H1 (cell line): ENCODE data around the gene GNAL.

Experiments
- ASH2L ChIP-seq: fragments of 200-600, 300-600 bp; sonication (generic); IDR thresholded peaks from one replicate; pipeline ENCODE4 v1.7.1; 2017; ENCODE audit warnings: low read length
- CTCF ChIP-seq, 3 experiments: IDR thresholded peaks; 1 replicate in 2 of 3; 2 replicates in 1 of 3; pipeline versions ENCODE4 v1.5.1 to v1.6.1; 2011; ENCODE audit warnings: low read length in 3 of 3, mild to moderate bottlenecking in 3 of 3, inconsistent platforms in 2 of 3, low read depth in 1 of 3, moderate library complexity in 1 of 3; ENCODE audit not compliant: insufficient read depth in 1 of 3; ENCODE audit errors: control extremely low read depth in 1 of 3
- JUND ChIP-seq: IDR thresholded peaks from 2 replicates; pipeline ENCODE4 v1.6.1; 2011; ENCODE audit warnings: mild to moderate bottlenecking, improper control_type of control experiment, low read length
- KDM1A ChIP-seq: fragments of 200-600, 300-600 bp; sonication (generic); IDR thresholded peaks from 2 replicates; pipeline ENCODE4 v1.7.1; 2016; ENCODE audit warnings: mild to moderate bottlenecking, low read length, borderline replicate concordance
- POLR2A ChIP-seq, 2 experiments: IDR thresholded peaks; 1 replicate in 1 of 2; 2 replicates in 1 of 2; pipeline ENCODE4 v1.6.1; 2011; ENCODE audit warnings: low read depth in 2 of 2, low read length in 2 of 2, mild to moderate bottlenecking in 2 of 2; ENCODE audit errors: control extremely low read depth in 1 of 2
- RAD21 ChIP-seq, 2 experiments: IDR thresholded peaks in 1 of 2; conservative IDR thresholded peaks in 1 of 2; 2 replicates each; pipeline ENCODE4 v1.6.1; 2011; ENCODE audit warnings: low read depth in 2 of 2, low read length in 2 of 2, improper control_type of control experiment in 1 of 2, inconsistent platforms in 1 of 2, mild to moderate bottlenecking in 1 of 2, moderate library complexity in 1 of 2
- RFX5 ChIP-seq: IDR thresholded peaks from 2 replicates; pipeline ENCODE4 v1.6.1; 2011; ENCODE audit warnings: low read depth, low read length, improper control_type of control experiment, borderline replicate concordance
- SP4 ChIP-seq: IDR thresholded peaks from 2 replicates; pipeline ENCODE4 v1.6.1; 2012; ENCODE audit warnings: low read length, inconsistent platforms
- YY1 ChIP-seq: IDR thresholded peaks from 2 replicates; pipeline ENCODE4 v1.6.1; 2011; ENCODE audit warnings: low read depth, mild to moderate bottlenecking, low read length

GRCh38 chr18:11810379-11810778, 121.3 kb downstream of the GNAL start:
- TF ChIP-seq CTCF (IDR thresholded peaks at IDR 0.05; ENCODE audit: control extremely low read depth in 1 of 3, insufficient read depth in 1 of 3, low read depth in 1 of 3, low read length in 3 of 3) (no peak), ASH2L (no peak), POLR2A (IDR thresholded peaks at IDR 0.05; ENCODE audit: control extremely low read depth in 1 of 2, low read depth in 2 of 2, low read length in 2 of 2) (no peak), RFX5 (no peak), SP4 (no peak), JUND (no peak), YY1 (no peak), RAD21 (IDR thresholded peaks at IDR 0.05 in 1 of 2, conservative IDR thresholded peaks at IDR 0.05 in 1 of 2; ENCODE audit: low read depth in 2 of 2, low read length in 2 of 2) (no peak), KDM1A (no peak)
